MV-4-11 (cell line): Measurements from ENCODE around the gene HMCN2.
A peak's percentile ranks its signal among the peaks of the same experiment; 100 is the strongest.

Experiments
- DNase-seq: peaks from one replicate; lab custom pipeline; 2025; lab: John Stamatoyannopoulos, UW

HMCN2 gene

GRCh38 chr9:130414910-130415746 is 149.6 kb downstream of the HMCN2 start:
- DNase-seq: peak; percentile 36

GRCh38 chr9:130417602-130418001 is 152.0 kb downstream of the HMCN2 start:
- no peak for DNase-seq

- no peak for DNase-seq
Measured at GRCh38 chr9:130418776-130419175, 153.2 kb downstream of the HMCN2 start.

GRCh38 chr9:130419521-130420035 is 154.0 kb downstream of the HMCN2 start:
- DNase-seq: no peak

DNA sequence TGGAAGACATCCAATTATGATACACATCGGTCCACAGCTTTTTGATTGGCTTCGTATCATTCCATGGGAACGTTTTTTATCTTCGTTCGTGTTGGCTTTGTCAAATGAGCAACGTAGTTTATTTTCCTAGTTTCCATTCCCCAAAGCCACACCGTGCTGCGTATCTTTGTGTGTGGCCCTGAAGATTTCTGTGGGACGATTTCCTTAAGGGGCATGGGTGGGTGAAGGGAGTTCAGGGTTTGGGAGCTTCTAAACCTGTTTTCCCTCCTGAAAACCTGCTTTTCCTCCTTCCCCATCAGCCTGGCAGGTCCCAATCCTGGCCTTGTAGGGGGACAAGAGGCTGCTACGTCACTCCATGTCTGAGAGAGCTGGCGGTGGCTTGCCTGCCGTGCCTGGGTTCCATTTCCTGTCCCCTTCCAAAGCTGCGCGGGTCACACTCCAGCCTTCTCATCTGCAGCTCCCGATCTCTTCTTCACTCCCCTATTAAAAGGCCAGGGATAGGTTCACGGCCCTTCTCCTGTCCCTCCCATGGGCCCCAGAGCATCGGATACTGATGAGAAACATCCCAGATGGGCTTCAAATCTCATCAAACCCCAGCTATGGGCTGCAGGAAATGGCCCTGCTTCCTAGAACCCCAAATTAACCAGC is 155.7 kb downstream of the HMCN2 start:
- no peak for DNase-seq

GRCh38 chr9:130421802-130422276 is 156.3 kb downstream of the HMCN2 start:
- DNase-seq: no peak

GRCh38 chr9:130422546-130422945 is 157.0 kb downstream of the HMCN2 start:
- DNase-seq: no peak

- DNase-seq: no peak
Measured at GRCh38 chr9:130423272-130423671, 157.7 kb downstream of the HMCN2 start.

DNA sequence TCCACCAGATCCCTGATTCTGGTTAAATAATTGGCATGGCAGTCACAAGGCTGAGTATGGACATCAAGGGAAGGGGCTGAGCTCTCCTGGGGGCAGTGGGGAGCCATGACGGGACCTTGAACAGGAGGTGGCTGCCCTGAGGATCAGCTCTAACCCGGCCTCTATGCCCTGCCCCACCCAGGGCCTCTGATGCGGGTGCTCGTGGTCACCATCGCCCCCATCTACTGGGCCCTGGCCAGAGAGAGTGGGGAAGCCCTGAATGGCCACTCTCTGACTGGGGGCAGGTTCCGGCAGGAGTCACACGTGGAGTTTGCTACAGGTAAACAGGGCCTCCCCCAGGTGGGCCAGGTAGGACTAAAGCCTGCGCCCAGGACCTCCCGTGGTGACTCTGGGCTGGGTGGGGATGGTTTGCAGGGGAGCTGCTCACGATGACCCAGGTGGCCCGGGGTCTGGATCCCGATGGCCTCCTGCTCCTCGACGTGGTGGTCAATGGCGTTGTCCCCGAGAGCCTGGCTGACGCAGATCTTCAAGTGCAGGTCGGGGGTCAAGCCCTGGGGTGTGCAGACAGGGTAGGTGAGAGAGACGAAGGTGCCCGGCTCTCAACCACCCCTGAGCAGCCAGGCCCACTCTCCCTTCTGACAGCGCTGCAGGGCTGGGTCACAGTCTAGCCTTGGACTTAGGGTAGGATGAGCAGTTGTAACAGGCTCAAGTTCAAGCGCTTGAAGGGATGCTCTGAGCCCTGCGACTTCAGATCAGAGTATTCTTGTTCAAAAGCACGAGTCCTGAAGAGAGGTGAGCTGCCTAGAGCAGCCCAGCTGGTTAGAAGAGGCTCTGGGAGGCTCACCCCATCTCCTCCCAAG is 159.3 kb downstream of the HMCN2 start:
- DNase-seq: no peak

DNA sequence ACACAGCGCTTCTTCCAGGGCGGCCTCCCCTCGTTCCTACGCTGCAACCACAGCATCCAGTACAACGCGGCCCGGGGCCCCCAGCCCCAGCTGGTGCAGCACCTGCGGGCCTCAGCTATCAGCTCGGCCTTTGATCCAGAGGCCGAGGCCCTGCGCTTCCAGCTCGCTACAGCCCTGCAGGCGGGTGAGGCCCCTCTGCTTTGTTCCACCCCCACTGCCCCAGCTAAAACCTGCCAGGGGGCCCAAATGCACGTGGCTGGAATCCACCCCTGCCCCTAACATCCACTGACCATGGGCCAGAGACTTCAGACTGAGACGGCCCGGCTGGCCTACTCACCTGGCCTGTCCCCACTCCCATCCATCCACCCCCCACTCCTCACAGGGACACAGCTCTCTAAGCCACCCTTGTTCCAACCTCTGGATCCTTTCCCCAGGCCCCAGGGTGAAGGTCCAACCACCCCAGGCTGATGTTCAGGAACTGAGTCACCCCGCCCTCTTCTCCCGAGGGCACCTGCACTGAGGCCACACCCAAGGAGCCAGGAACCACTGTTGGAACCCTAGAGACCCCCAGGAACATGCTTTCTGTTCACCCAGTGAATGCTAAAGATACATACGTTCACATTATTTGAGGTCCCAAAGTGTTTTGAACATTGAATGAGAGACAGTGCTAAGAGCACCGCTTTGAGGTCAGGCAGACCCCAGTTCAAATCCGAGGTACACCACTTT is 160.3 kb downstream of the HMCN2 start:
- DNase-seq: no peak

GRCh38 chr9:130426467-130426773 is 160.9 kb downstream of the HMCN2 start:
- no peak for DNase-seq

DNA sequence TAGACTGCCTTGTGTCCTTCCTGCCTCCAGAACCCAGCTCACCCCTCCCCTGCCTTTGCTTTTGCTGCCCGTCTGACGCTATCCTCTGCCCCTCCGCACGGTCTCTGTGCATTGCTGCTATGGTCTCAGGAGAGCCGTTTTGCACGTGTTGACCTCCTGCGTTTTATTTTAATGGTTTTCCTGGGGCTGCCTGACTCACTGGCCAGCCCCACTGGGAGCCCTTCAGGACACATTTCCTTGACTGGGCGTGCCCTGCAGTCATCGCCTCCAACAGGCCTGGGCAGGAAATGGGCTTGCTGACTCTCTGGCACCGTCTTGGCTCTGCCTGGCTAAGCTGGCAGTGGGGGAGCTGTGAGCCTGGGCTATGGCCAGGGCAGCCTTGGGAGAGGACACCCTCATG is 161.3 kb downstream of the HMCN2 start:
- no peak for DNase-seq

GRCh38 chr9:130427326-130427725 is 161.8 kb downstream of the HMCN2 start:
- no peak for DNase-seq

GRCh38 chr9:130428086-130428665 is 162.6 kb downstream of the HMCN2 start:
- no peak for DNase-seq

GRCh38 chr9:130429381-130429780 is 163.8 kb downstream of the HMCN2 start:
- no peak for DNase-seq

GRCh38 chr9:130429831-130430230 is 164.3 kb downstream of the HMCN2 start:
- DNase-seq: no peak

- no peak for DNase-seq
Measured at GRCh38 chr9:130430232-130430631, 164.7 kb downstream of the HMCN2 start.

GRCh38 chr9:130430734-130431535 is 165.4 kb downstream of the HMCN2 start:
- DNase-seq: no peak

DNA sequence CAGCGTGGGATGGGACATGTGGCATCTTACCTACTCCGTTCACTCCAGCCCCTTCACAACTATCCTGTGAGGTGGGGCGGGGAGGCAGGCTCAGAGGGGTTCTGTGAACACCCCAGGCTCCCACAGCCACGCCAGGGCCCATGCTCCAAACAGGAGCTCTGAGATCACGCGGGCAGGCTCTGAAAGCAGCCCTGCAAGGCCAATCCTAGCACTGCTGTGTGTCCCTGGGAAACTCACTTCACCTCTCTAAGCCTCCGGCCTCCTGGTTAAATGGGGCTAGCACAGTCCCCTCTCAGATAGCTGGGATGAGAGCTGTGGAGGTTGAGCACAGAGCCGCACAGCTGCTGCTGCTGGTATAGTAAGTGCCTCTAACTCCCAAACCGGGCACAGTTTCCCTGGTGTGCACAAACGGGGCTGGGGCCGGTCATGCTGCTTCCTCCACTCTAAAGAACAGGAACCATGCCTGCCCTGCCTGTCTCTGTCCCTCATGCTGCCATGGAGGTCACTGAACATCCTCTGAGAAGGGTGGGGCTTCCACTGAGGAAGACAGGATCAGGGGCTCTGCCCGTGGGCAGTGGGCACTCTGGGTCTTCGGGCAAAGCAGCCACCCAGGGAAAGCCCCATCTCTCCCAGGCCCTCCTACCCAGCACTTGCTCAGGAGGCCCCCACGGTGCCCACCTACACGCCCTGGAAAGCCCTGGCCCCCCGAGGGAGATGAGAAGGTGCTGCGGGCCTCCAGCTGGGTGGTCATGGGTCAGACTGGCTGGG is 166.2 kb downstream of the HMCN2 start:
- no peak for DNase-seq

DNA sequence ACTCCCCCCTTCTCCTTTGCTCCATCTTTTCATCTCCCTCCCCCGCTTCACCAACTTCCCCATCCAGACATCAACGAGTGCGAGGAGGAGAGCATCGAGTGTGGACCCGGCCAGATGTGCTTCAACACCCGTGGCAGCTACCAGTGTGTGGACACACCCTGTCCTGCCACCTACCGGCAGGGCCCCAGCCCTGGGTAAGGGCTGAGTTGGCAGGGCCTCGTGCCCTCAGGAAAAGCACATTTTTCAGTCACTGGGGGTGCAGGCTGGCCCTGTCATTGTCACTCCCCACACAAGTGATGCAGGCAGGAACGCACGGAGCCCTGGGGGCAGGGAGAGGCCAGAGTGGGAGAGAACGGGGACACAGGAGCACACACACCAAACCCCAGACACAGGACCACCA is 166.8 kb downstream of the HMCN2 start:
- no peak for DNase-seq
